ENCODE results near the gene MROH7. TPM values are rescaled to one million over a fixed set of nuclear protein-coding genes. Genes with fewer than 3 reads are reported as not detected.

Gene MROH7
- total RNA-seq, 1 experiment from 2014 or later = not detected

- Histone ChIP-seq H3F3A (ENCODE audit: low read length, unreplicated experiment) (no peaks in the 10 kb centered on the region), H4K20me1 (ENCODE audit: low read length) (no peaks in the 10 kb centered on the region), H3K4me3 (ENCODE audit: low read length) (no peak overlapping the region), H3K9ac (ENCODE audit: low read length) (no peak overlapping the region), H3K4me1 (ENCODE audit: insufficient read depth, low read length) (no peaks in the 10 kb centered on the region), H3K9me3 (ENCODE audit: low read length) (no peaks in the 10 kb centered on the region), H3K36me3 (ENCODE audit: low read depth, low read length) (no peaks in the 10 kb centered on the region), H3K79me2 (ENCODE audit: low read length) (no peaks in the 10 kb centered on the region), H3K27me3 (ENCODE audit: low read length) (peaks cover 33% of the 10 kb centered on the region; the same call in 1 of the 2 replicates), H3K27ac (ENCODE audit: low read length) (no peak overlapping the region), H3K4me2 (ENCODE audit: low read length) (no peak overlapping the region), H3K9me2 (replicated peaks; ENCODE audit: low read length) (no peaks in the 10 kb centered on the region), H2AFZ (ENCODE audit: low read length) (no peak overlapping the region)
- no TSS peak for BruUV-seq (replicated peaks)
- intact Hi-C loops (cut with micrococcal nuclease) = no loop called here
- ATAC-seq = no peak
- ChIA-PET POLR2A (ENCODE audit: unreplicated experiment) (no interaction called here), CTCF (no interaction called here)
- no peak for TF ChIP-seq EZH2 (IDR thresholded peaks at IDR 0.05; ENCODE audit: low read length, unreplicated experiment)
- TF ChIP-seq EZH2phosphoT487 (IDR thresholded peaks at IDR 0.05; ENCODE audit: borderline replicate concordance, low read length) = no peak
- TF ChIP-seq CTCF (conservative IDR thresholded peaks at IDR 0.05; ENCODE audit: low read depth, low read length) = no peak
- no peak for DNase-seq
Measured at GRCh38 chr1:54698346-54698745, 56.8 kb downstream of the MROH7 start.

GRCh38 chr1:54699936-54700525, 58.4 kb downstream of the MROH7 start:
- Histone ChIP-seq H3K79me2 (ENCODE audit: low read length) (no peaks in the 10 kb centered on the region), H3K9me3 (ENCODE audit: low read length) (no peaks in the 10 kb centered on the region), H3K9ac (ENCODE audit: low read length) (no peak overlapping the region), H3K36me3 (ENCODE audit: low read depth, low read length) (no peaks in the 10 kb centered on the region), H3K4me1 (ENCODE audit: insufficient read depth, low read length) (no peaks in the 10 kb centered on the region), H3K27ac (ENCODE audit: low read length) (no peak overlapping the region), H4K20me1 (ENCODE audit: low read length) (no peaks in the 10 kb centered on the region), H3K4me3 (ENCODE audit: low read length) (no peak overlapping the region), H3K27me3 (ENCODE audit: low read length) (peaks cover 36% of the 10 kb centered on the region; the same call in 1 of the 2 replicates), H3K9me2 (replicated peaks; ENCODE audit: low read length) (no peaks in the 10 kb centered on the region), H3F3A (ENCODE audit: low read length, unreplicated experiment) (no peaks in the 10 kb centered on the region), H2AFZ (ENCODE audit: low read length) (no peak overlapping the region), H3K4me2 (ENCODE audit: low read length) (no peak overlapping the region)
- no peak for DNase-seq
- no peak for ATAC-seq
- no TSS peak for BruUV-seq (replicated peaks)
- no peak for TF ChIP-seq CTCF (conservative IDR thresholded peaks at IDR 0.05; ENCODE audit: low read depth, low read length)
- no peak for TF ChIP-seq EZH2 (IDR thresholded peaks at IDR 0.05; ENCODE audit: low read length, unreplicated experiment)
- no peak for TF ChIP-seq EZH2phosphoT487 (IDR thresholded peaks at IDR 0.05; ENCODE audit: borderline replicate concordance, low read length)
- intact Hi-C loops (cut with micrococcal nuclease) = no loop called here
- CTCF ChIA-PET = no interaction called here
- POLR2A ChIA-PET (ENCODE audit: unreplicated experiment) = no interaction called here

- no peaks in the 10 kb centered on the region for H3K36me3 ChIP-seq (ENCODE audit: low read depth, low read length)
- H3K9me2 ChIP-seq (replicated peaks; ENCODE audit: low read length) = no peaks in the 10 kb centered on the region
- ChIA-PET POLR2A (ENCODE audit: unreplicated experiment) (no interaction called here), CTCF (no interaction called here)
- H3K9me3 ChIP-seq (ENCODE audit: low read length) = no peaks in the 10 kb centered on the region
- no peak overlapping the region for H3K27ac ChIP-seq (ENCODE audit: low read length)
- intact Hi-C loops (cut with micrococcal nuclease) = no loop called here
- H3K9ac ChIP-seq (ENCODE audit: low read length) = no peak overlapping the region
- ATAC-seq (no peak), DNase-seq (no peak)
- H3K4me1 ChIP-seq (ENCODE audit: insufficient read depth, low read length) = no peaks in the 10 kb centered on the region
- H3K4me2 ChIP-seq (ENCODE audit: low read length) = no peak overlapping the region
- no peak for TF ChIP-seq EZH2phosphoT487 (IDR thresholded peaks at IDR 0.05; ENCODE audit: borderline replicate concordance, low read length)
- TF ChIP-seq CTCF (conservative IDR thresholded peaks at IDR 0.05; ENCODE audit: low read depth, low read length) = no peak
- TF ChIP-seq EZH2 (IDR thresholded peaks at IDR 0.05; ENCODE audit: low read length, unreplicated experiment) = no peak
- H4K20me1 ChIP-seq (ENCODE audit: low read length) = no peaks in the 10 kb centered on the region
- BruUV-seq (replicated peaks) = no TSS peak
- no peaks in the 10 kb centered on the region for H3K79me2 ChIP-seq (ENCODE audit: low read length)
- peaks cover 32% of the 10 kb centered on the region; the same call in 1 of the 2 replicates for H3K27me3 ChIP-seq (ENCODE audit: low read length)
- H2AFZ ChIP-seq (ENCODE audit: low read length) = no peak overlapping the region
- H3K4me3 ChIP-seq (ENCODE audit: low read length) = no peak overlapping the region
- H3F3A ChIP-seq (ENCODE audit: low read length, unreplicated experiment) = no peaks in the 10 kb centered on the region
Measured at GRCh38 chr1:54701066-54701465, 59.5 kb downstream of the MROH7 start.
